GM23338 (cell line): ENCODE measurements around the gene FGFBP1. TPM values are rescaled to one million over a fixed set of nuclear protein-coding genes. Genes with fewer than 3 reads are reported as not detected.

Experiments
- ATAC-seq: fragments of 200-7000 bp; cut with Tn5 transposase; 3 replicates; pipeline ENCODE4 v1.9.1; 2020
- DNase-seq: peaks from one replicate; pipeline ENCODE4 v3.0.0-alpha.2; 2015; ENCODE audit warnings: low spot score
- H2AFZ ChIP-seq: fragments of 200-600 bp; sonication (generic); 2 replicates; pipeline ENCODE4 v1.8.0; 2016; ENCODE audit warnings: antibody characterized with exemption, mild to moderate bottlenecking, moderate library complexity
- H3F3A ChIP-seq: fragments of 200-600 bp; sonication (generic); replicated peaks from 2 replicates; pipeline ENCODE4 v1.8.0; 2017; ENCODE audit warnings: antibody characterized with exemption, mixed run types, low read depth
- H3K27ac ChIP-seq: fragments of 200-600 bp; sonication (generic); 2 replicates; pipeline ENCODE4 v1.6.1; 2016; ENCODE audit warnings: low read depth
- H3K27me3 ChIP-seq: fragments of 200-600 bp; sonication (generic); 2 replicates; pipeline ENCODE4 v1.8.0; 2016; ENCODE audit warnings: mild to moderate bottlenecking, mixed run types, moderate library complexity; ENCODE audit not compliant: insufficient read depth
- H3K36me3 ChIP-seq: fragments of 200-600 bp; sonication (generic); 2 replicates; pipeline ENCODE4 v1.8.0; 2016; ENCODE audit warnings: mild to moderate bottlenecking; ENCODE audit not compliant: insufficient read depth
- H3K4me1 ChIP-seq: fragments of 200-600 bp; sonication (generic); 2 replicates; pipeline ENCODE4 v1.8.0; 2016; ENCODE audit warnings: mild to moderate bottlenecking, moderate library complexity; ENCODE audit not compliant: insufficient read depth
- H3K4me2 ChIP-seq: fragments of 200-600 bp; sonication (generic); 2 replicates; pipeline ENCODE4 v1.7.1; 2017; ENCODE audit warnings: mixed run types
- H3K4me3 ChIP-seq: fragments of 200-600 bp; sonication (generic); 2 replicates; pipeline ENCODE4 v1.6.1; 2016; ENCODE audit warnings: mixed run types
- H3K79me2 ChIP-seq: fragments of 200-600 bp; sonication (generic); replicated peaks from 2 replicates; pipeline ENCODE4 v1.8.0; 2017; ENCODE audit warnings: mild to moderate bottlenecking; ENCODE audit not compliant: insufficient read depth
- H3K9me2 ChIP-seq: fragments of 200-600 bp; sonication (generic); 2 replicates; pipeline ENCODE4 v1.8.0; 2017; ENCODE audit not compliant: insufficient read depth
- H4K20me1 ChIP-seq: fragments of 200-600 bp; sonication (generic); replicated peaks from 2 replicates; pipeline ENCODE4 v1.8.0; 2017; ENCODE audit warnings: mild to moderate bottlenecking; ENCODE audit not compliant: insufficient read depth
- H3K27ac Mint-ChIP-seq: 2 replicates; pipeline ENCODE4 v1.8.0; 2020; ENCODE audit warnings: inconsistent platforms, mild to moderate bottlenecking, moderate library complexity, mixed read lengths
- H3K27me3 Mint-ChIP-seq: 3 replicates; pipeline ENCODE4 v1.8.0; 2022; ENCODE audit warnings: low read depth, mild to moderate bottlenecking, moderate library complexity, mixed read lengths, inconsistent platforms; ENCODE audit not compliant: insufficient read depth, poor library complexity
- H3K36me3 Mint-ChIP-seq: 3 replicates; pipeline ENCODE4 v1.8.0; 2021; ENCODE audit warnings: low read depth, mild to moderate bottlenecking, inconsistent platforms, moderate library complexity, mixed read lengths
- H3K4me1 Mint-ChIP-seq: 3 replicates; pipeline ENCODE4 v1.8.0; 2020; ENCODE audit warnings: mild to moderate bottlenecking, inconsistent platforms, mixed read lengths
- H3K4me3 Mint-ChIP-seq: 3 replicates; pipeline ENCODE4 v1.8.0; 2021; ENCODE audit warnings: moderate library complexity, mild to moderate bottlenecking, inconsistent platforms, mixed read lengths
- H3K9me3 Mint-ChIP-seq: 3 replicates; pipeline ENCODE4 v1.8.0; 2020; ENCODE audit warnings: moderate library complexity, mild to moderate bottlenecking, inconsistent platforms, mixed read lengths
- CREB1 ChIP-seq: fragments of 250-450 bp; sonication (Bioruptor Pico); IDR thresholded peaks from 2 replicates; pipeline ENCODE4 v1.5.0; 2020; ENCODE audit warnings: low read depth, mild to moderate bottlenecking, moderate library complexity
- CTCF ChIP-seq, 2 experiments: fragments of 200-600 bp in 1 of 2; sonication (generic) in 1 of 2; conservative IDR thresholded peaks; 2 replicates each; pipeline versions ENCODE4 v1.5.1 to v1.6.1; 2016 to 2017; ENCODE audit warnings: antibody characterized with exemption in 2 of 2, low read depth in 2 of 2, mild to moderate bottlenecking in 2 of 2, moderate library complexity in 1 of 2
- ETS1 ChIP-seq: IDR thresholded peaks from 2 replicates; pipeline ENCODE4 v1.6.1; 2016; ENCODE audit warnings: antibody characterized with exemption
- EZH2 ChIP-seq: fragments of 200-600 bp; sonication (generic); IDR thresholded peaks from one replicate; pipeline ENCODE4 v1.8.0; 2017; ENCODE audit warnings: antibody characterized with exemption, mild to moderate bottlenecking, low read depth; ENCODE audit not compliant: unreplicated experiment
- EZH2phosphoT487 ChIP-seq: fragments of 200-600 bp; sonication (generic); IDR thresholded peaks from one replicate; pipeline ENCODE4 v1.8.1; 2018; ENCODE audit warnings: antibody characterized with exemption; ENCODE audit not compliant: unreplicated experiment
- JUNB ChIP-seq: IDR thresholded peaks from one replicate; pipeline ENCODE4 v1.6.1; 2016; ENCODE audit warnings: antibody characterized with exemption; ENCODE audit not compliant: unreplicated experiment
- NANOG ChIP-seq: IDR thresholded peaks from 2 replicates; pipeline ENCODE4 v1.6.1; 2016; ENCODE audit warnings: antibody characterized with exemption, borderline replicate concordance
- POLR2AphosphoS5 ChIP-seq: IDR thresholded peaks from 2 replicates; pipeline ENCODE4 v1.6.1; 2016; ENCODE audit warnings: antibody characterized with exemption, low read depth
- REST ChIP-seq: IDR thresholded peaks from one replicate; pipeline ENCODE4 v1.6.1; 2018; ENCODE audit warnings: antibody characterized with exemption; ENCODE audit not compliant: unreplicated experiment
- STAT1 ChIP-seq: IDR thresholded peaks from one replicate; pipeline ENCODE4 v1.6.1; 2016; ENCODE audit warnings: antibody characterized with exemption; ENCODE audit not compliant: unreplicated experiment
- ZNF114 ChIP-seq: fragments of 250-450 bp; sonication (Bioruptor Pico); IDR thresholded peaks from 2 replicates; pipeline ENCODE4 v1.5.0; 2020; ENCODE audit warnings: mild to moderate bottlenecking, moderate library complexity
- ZNF331 ChIP-seq: fragments of 250-450 bp; sonication (Bioruptor Pico); IDR thresholded peaks from 2 replicates; pipeline ENCODE4 v1.5.0; 2020; ENCODE audit warnings: low read depth, mild to moderate bottlenecking, moderate library complexity
- polyA plus RNA-seq: library from polyadenylated mRNA; unstranded; fragments of >200 nt; fragmentation: Nextera tagmentation; extraction: Ambion mirVana; gene quantifications from 2 replicates; pipeline ENCODE4 v1.2.1, GENCODE V29; 2016
- total RNA-seq: library from RNA; depleted of rRNA; stranded (reverse); fragments of >200 nt; shearing (Covaris generic); gene quantifications from 2 replicates; pipeline ENCODE4 v1.2.3, GENCODE V29; 2014
- TF ChIP-seq, protein P1 (sequence below): fragments of 250-450 bp; sonication (Bioruptor Pico); IDR thresholded peaks from 2 replicates; pipeline ENCODE4 v1.5.0; 2020; ENCODE audit warnings: mild to moderate bottlenecking, moderate library complexity

Gene FGFBP1
- total and polyA plus RNA-seq, 2 experiments from 2014 or later = 0.15 TPM; not detected in 1

DNA sequence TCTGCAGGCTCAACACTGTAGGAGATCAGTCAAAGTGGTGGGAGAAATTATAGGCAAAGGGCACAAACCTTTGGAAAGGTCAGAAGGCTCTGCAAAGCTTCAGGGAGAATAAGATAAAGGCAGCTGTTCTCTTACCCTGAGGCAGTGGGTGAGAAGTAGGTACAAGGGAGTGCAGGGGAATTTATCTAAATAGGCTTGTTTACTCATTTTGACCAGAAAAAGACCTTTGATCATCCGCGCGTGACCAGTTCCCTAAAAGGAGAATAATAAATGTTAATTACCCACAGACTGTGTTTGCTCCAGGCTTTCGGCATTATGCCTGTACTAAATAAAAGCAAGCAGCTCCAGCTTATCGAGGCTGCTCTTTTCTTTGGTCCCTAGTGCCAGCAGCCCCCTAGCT is 15.1 kb upstream of the FGFBP1 start:
- TF ChIP-seq EZH2phosphoT487 (no peak), REST (no peak), STAT1 (no peak), ZNF114 (CRISPR knock-in tag) (no peak), CTCF (conservative IDR thresholded peaks at IDR 0.05; ENCODE audit: low read depth in 2 of 2) (no peak), CREB1 (no peak), NANOG (no peak), EZH2 (no peak), ETS1 (no peak), POLR2AphosphoS5 (no peak), ZNF331 (no peak), JUNB (no peak)
- TF ChIP-seq, protein P1, sequence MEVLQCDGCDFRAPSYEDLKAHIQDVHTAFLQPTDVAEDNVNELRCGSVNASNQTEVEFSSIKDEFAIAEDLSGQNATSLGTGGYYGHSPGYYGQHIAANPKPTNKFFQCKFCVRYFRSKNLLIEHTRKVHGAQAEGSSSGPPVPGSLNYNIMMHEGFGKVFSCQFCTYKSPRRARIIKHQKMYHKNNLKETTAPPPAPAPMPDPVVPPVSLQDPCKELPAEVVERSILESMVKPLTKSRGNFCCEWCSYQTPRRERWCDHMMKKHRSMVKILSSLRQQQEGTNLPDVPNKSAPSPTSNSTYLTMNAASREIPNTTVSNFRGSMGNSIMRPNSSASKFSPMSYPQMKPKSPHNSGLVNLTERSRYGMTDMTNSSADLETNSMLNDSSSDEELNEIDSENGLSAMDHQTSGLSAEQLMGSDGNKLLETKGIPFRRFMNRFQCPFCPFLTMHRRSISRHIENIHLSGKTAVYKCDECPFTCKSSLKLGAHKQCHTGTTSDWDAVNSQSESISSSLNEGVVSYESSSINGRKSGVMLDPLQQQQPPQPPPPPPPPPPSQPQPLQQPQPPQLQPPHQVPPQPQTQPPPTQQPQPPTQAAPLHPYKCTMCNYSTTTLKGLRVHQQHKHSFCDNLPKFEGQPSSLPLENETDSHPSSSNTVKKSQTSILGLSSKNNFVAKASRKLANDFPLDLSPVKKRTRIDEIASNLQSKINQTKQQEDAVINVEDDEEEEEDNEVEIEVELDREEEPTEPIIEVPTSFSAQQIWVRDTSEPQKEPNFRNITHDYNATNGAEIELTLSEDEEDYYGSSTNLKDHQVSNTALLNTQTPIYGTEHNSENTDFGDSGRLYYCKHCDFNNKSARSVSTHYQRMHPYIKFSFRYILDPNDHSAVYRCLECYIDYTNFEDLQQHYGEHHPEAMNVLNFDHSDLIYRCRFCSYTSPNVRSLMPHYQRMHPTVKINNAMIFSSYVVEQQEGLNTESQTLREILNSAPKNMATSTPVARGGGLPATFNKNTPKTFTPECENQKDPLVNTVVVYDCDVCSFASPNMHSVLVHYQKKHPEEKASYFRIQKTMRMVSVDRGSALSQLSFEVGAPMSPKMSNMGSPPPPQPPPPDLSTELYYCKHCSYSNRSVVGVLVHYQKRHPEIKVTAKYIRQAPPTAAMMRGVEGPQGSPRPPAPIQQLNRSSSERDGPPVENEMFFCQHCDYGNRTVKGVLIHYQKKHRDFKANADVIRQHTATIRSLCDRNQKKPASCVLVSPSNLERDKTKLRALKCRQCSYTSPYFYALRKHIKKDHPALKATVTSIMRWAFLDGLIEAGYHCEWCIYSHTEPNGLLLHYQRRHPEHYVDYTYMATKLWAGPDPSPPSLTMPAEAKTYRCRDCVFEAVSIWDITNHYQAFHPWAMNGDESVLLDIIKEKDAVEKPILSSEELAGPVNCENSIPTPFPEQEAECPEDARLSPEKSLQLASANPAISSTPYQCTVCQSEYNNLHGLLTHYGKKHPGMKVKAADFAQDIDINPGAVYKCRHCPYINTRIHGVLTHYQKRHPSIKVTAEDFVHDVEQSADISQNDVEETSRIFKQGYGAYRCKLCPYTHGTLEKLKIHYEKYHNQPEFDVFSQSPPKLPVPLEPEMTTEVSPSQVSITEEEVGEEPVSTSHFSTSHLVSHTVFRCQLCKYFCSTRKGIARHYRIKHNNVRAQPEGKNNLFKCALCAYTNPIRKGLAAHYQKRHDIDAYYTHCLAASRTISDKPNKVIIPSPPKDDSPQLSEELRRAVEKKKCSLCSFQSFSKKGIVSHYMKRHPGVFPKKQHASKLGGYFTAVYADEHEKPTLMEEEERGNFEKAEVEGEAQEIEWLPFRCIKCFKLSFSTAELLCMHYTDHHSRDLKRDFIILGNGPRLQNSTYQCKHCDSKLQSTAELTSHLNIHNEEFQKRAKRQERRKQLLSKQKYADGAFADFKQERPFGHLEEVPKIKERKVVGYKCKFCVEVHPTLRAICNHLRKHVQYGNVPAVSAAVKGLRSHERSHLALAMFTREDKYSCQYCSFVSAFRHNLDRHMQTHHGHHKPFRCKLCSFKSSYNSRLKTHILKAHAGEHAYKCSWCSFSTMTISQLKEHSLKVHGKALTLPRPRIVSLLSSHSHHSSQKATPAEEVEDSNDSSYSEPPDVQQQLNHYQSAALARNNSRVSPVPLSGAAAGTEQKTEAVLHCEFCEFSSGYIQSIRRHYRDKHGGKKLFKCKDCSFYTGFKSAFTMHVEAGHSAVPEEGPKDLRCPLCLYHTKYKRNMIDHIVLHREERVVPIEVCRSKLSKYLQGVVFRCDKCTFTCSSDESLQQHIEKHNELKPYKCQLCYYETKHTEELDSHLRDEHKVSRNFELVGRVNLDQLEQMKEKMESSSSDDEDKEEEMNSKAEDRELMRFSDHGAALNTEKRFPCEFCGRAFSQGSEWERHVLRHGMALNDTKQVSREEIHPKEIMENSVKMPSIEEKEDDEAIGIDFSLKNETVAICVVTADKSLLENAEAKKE (CRISPR knock-in tag) = no peak
- no peak for DNase-seq
- H3K9me3 Mint-ChIP-seq = peaks cover 25% of the 10 kb centered on the region
- Histone ChIP-seq H3K4me3 (no peak overlapping the region), H3K27ac (no peak overlapping the region), H3K79me2 (no peaks in the 10 kb centered on the region), H3K36me3 (0 out of 2 replicates have a peak, but pooled peaks cover 8% of the 10 kb centered on the region), H3K4me2 (no peak overlapping the region), H2AFZ (no peak overlapping the region), H3K9me2 (0 out of 2 replicates have a peak, but pooled peaks cover 12% of the 10 kb centered on the region), H3F3A (no peaks in the 10 kb centered on the region), H4K20me1 (no peaks in the 10 kb centered on the region), H3K4me1 (no peaks in the 10 kb centered on the region), H3K27me3 (no peaks in the 10 kb centered on the region)
- peaks cover 15% of the 10 kb centered on the region for H3K36me3 Mint-ChIP-seq
- H3K4me1 Mint-ChIP-seq = peaks cover 10% of the 10 kb centered on the region
- ATAC-seq = no peak
- peaks cover 2% of the 10 kb centered on the region for H3K27me3 Mint-ChIP-seq
- no peak overlapping the region for H3K4me3 Mint-ChIP-seq
- H3K27ac Mint-ChIP-seq = no peak overlapping the region
